Heart left ventricle (tissue), 13 donors: ENCODE results near the gene OR51V1.

Experiments used
- POLR2A ChIP-seq, 2 donors: fragments of 450-650 bp; IDR thresholded peaks; one replicate each; pipeline ENCODE4 v1.6.1; 2017; ENCODE audit warnings: antibody characterized with exemption in 2 of 2, mild to moderate bottlenecking in 2 of 2, moderate library complexity in 2 of 2
- TF ChIP-seq, protein P1 (sequence below), 12 donors: fragments of 200-600 bp; sonication (generic) in 4 of 12; IDR thresholded peaks; one replicate each; pipeline versions ENCODE4 v1.5.0 to v1.8.0; 2018 to 2022; ENCODE audit warnings: antibody characterized with exemption in 12 of 12, mild to moderate bottlenecking in 5 of 12
- donor health status: ischemic (EF 13 %, LVEDD 7.1; RV severe dilation, severe dysfunction).
- donor health status: DM: no; HTN: yes; CAD: no.
- donor health status: DM: no; HTN: no; CAD: no.
- donor health status: ischemic (EF 25% LVEDD 6.9; RV normal size, moderate dysfunction).
- donor health status: ischemic (EF 25% LVEDD 5.7; RV mildly dilated, moderate dysfunction).
- donor health status: ischemic (EF 35%, LVEDD 5.7; RV mildly dilated, moderate dysfunction).
- donor health status: nonischemic (EF 11% LVEDD 7.7; RV severe dilation, severe dysfunction).
- donor health status: DM: yes; HTN: yes; CAD: no.
- donor health status: PGD.
- donor health status: ischemic (EF 29% LVEDD 5.4; RV normal size, mild dysfunction).
- donor health status: nonischemic (EF 23%, LVEDD 6.1; RV moderate dilation, normal function).

DNA sequence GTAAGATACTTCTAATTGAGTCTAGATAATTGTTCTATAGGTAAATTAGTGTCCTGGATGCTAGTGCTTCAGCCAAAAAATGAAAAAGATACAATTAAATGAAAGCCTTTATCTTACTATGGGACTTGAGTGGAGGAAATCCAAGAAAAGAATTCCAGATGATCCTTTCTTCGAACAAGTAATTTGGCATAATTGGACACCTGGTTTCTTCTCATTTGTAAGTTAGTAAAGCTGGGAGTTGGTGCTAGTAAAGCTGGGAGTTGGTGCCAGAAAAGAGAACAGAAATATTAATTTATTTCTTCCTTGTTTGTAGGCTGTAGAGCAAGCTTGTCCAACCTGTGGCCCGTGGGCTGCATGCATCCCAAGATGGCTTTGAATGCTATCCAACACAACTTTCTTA, 12.3 kb downstream of the OR51V1 start:
- TF ChIP-seq, protein P1, sequence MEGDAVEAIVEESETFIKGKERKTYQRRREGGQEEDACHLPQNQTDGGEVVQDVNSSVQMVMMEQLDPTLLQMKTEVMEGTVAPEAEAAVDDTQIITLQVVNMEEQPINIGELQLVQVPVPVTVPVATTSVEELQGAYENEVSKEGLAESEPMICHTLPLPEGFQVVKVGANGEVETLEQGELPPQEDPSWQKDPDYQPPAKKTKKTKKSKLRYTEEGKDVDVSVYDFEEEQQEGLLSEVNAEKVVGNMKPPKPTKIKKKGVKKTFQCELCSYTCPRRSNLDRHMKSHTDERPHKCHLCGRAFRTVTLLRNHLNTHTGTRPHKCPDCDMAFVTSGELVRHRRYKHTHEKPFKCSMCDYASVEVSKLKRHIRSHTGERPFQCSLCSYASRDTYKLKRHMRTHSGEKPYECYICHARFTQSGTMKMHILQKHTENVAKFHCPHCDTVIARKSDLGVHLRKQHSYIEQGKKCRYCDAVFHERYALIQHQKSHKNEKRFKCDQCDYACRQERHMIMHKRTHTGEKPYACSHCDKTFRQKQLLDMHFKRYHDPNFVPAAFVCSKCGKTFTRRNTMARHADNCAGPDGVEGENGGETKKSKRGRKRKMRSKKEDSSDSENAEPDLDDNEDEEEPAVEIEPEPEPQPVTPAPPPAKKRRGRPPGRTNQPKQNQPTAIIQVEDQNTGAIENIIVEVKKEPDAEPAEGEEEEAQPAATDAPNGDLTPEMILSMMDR (IDR thresholded peaks at IDR 0.05), result no peak
- TF ChIP-seq POLR2A (IDR thresholded peaks at IDR 0.05), result no peak
